HFF-Myc (cell line): ENCODE data around the gene KDM7A.

Source experiments
- DNase-seq: peaks from one replicate; pipeline ENCODE4 v3.0.0-alpha.2; 2011; ENCODE audit warnings: low read depth; ENCODE audit errors: extremely low read depth
- H3K4me3 ChIP-seq: replicated peaks from 2 replicates; pipeline ENCODE4 v1.5.1; 2011; ENCODE audit warnings: low read depth, mild to moderate bottlenecking, control low read depth, low read length
- CTCF ChIP-seq: IDR thresholded peaks from 2 replicates; pipeline ENCODE4 v1.5.1; 2012; ENCODE audit warnings: mild to moderate bottlenecking, low read depth, low read length, control low read depth; ENCODE audit errors: missing control alignments

The KDM7A gene

DNA sequence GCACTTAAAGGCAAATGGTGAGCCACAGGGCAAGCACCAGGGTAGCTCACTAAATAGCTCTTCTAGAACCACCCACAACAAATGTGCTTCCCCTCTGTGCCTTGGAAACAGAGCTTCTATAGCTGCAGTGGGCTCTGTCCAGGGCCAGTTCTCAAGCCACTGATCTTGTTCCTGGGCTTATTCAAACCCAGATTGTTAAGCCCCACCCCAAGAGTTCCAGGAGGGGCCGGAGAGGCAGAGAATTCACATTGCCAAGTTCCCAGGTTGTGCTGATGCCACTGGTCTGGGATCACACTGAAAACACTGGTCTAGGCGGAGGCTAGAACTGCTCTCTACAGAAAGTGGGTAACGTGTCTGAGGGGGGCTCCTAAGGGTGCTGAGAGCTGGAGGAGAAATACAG lies 15.4 kb upstream of the KDM7A start:
- DNase-seq = no peak
- TF ChIP-seq CTCF = no peak
- no peak overlapping the region for H3K4me3 ChIP-seq

DNA sequence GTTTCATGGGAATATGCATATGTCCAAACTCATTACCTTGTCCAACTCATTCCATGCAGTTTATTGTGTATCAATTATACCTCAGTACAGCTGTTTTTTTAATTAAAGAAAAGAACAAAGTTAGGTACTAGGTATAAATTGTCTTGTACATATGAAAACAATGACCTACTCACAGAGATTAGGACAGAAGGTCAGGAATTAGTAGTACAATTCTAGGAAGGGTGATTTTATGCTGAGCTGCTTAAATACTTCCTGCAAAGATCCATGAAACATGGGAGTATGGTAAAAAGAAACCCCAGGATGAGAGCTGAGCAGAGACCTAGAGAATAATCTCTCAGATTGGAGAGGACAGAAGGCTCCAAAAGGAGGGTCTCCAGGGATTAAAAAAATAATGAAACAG lies 13.8 kb upstream of the KDM7A start:
- TF ChIP-seq CTCF = no peak
- no peak for DNase-seq
- no peak overlapping the region for H3K4me3 ChIP-seq

- no peak for DNase-seq
- H3K4me3 ChIP-seq = no peak overlapping the region
- no peak for TF ChIP-seq CTCF
Observed at GRCh38 chr7:140189917-140190316, 13.1 kb upstream of the KDM7A start.

DNA sequence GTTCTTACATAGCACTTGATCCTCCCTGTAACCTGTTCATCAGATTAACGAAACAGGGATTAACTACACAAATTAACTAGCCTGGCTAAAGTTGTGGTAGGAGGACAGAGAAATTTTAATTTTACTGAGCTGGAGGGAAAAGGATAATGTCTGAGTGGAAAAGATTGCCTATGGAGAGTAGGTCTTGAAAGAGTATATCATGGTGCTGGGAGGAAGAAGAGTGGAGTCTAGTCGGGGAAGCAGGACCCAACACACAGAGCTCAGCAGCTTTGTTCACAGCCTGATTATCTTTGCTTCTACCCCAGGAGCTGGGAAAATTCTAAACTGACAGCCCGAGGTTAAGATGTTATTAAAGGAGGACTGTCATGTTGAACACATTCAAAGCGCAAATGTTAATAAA lies 6.1 kb upstream of the KDM7A start:
- no peak for TF ChIP-seq CTCF
- H3K4me3 ChIP-seq = no peak overlapping the region
- no peak for DNase-seq

DNA sequence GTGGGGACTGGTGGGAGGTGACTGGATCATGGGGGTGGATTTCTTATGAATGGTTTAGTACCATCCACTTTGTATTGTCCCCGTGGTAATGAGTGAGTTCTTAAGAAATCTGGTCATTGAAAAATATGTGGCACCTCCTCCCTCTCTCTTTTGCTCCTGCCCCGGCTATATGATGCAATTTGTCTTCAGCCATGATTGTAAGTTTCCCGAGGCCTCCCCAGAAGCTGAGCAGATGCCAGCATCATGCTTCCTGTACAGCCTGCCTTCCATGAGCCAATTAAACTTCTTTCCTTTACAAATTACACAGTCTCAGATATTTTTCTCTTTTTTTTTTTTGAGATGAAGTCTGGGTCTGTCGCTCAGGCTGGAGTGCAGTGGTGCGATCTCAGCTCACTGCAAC lies 2.6 kb upstream of the KDM7A start:
- no peak for TF ChIP-seq CTCF

DNA sequence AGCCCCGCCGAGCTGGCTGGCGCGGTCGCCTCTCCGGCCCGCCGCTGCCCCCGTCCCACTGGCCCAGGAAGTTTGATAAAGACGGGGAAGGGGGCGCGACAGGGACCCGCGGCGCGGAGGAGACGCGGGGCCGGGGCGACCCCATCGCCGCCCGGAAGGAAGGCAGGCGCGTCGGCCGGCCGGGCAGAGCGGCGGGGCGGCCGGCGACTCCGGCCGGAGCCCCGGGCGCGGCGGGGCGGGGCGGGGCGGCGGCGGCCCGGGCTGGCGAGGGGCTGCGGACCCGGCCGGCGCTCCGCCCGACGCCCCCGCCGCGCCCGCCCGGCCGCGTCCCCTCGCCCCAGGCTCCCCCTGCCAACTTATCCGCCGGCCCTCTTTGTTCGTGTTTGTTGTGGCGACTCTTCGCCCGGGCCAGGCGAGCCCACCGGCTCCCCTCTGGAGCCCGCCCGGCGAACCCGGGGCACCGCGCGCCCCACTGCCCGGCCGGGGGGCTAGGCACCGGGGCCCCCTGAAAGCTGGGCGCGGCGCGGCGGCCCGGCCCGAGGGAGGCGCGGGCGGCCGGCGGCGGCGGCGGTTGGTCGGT lies 571 bp downstream of the KDM7A start:
- H3K4me3 ChIP-seq = peak overlapping the region; percentile 65
- no peak for TF ChIP-seq CTCF
- no peak for DNase-seq

More for the DNA sequence above, 2.6 kb upstream of the KDM7A start:
- no peak for DNase-seq
- H3K4me3 ChIP-seq = no peak overlapping the region
